Memory B cell (primary cell): ENCODE data around the gene RANBP9.
A peak's percentile ranks its signal among the peaks of the same experiment; 100 is the strongest.

ENCODE experiments used
- ATAC-seq: fragments of 150-1000 bp; cut with Tn5 transposase; 2 replicates; pipeline ENCODE4 v1.10.0; 2021; ENCODE audit warnings: low read depth, mild to moderate bottlenecking, moderate library complexity
- DNase-seq, 2 donors: peaks; one replicate each; pipeline ENCODE4 v3.0.0; 2022; ENCODE audit warnings: low spot score in 2 of 2
- H3K27ac Mint-ChIP-seq: one replicate; pipeline ENCODE4 v1.8.0; 2022; ENCODE audit warnings: mild to moderate bottlenecking, moderate library complexity, mixed read lengths
- H3K27me3 Mint-ChIP-seq: one replicate; pipeline ENCODE4 v1.8.0; 2022; ENCODE audit warnings: mixed read lengths
- H3K36me3 Mint-ChIP-seq: one replicate; pipeline ENCODE4 v1.8.0; 2022; ENCODE audit warnings: mild to moderate bottlenecking, mixed read lengths
- H3K4me1 Mint-ChIP-seq: one replicate; pipeline ENCODE4 v1.8.0; 2022; ENCODE audit warnings: mixed read lengths
- H3K4me3 Mint-ChIP-seq: one replicate; pipeline ENCODE4 v1.8.0; 2022; ENCODE audit warnings: mild to moderate bottlenecking, moderate library complexity, mixed read lengths
- H3K9me3 Mint-ChIP-seq: one replicate; pipeline ENCODE4 v1.8.0; 2022; ENCODE audit warnings: mixed read lengths

Gene RANBP9

GRCh38 chr6:13698715-13699114, 12.9 kb downstream of the RANBP9 start:
- peaks cover 40% of the 10 kb centered on the region for H3K4me1 Mint-ChIP-seq
- H3K4me3 Mint-ChIP-seq, result no peak overlapping the region
- no peak overlapping the region for H3K27ac Mint-ChIP-seq
- H3K36me3 Mint-ChIP-seq, result peaks cover 17% of the 10 kb centered on the region
- DNase-seq, result no peak
- no peak for ATAC-seq
- H3K27me3 Mint-ChIP-seq, result no peaks in the 10 kb centered on the region
- no peaks in the 10 kb centered on the region for H3K9me3 Mint-ChIP-seq

- H3K27me3 Mint-ChIP-seq, result no peaks in the 10 kb centered on the region
- DNase-seq (no peak), ATAC-seq (no peak)
- H3K9me3 Mint-ChIP-seq, result no peaks in the 10 kb centered on the region
- H3K4me3 Mint-ChIP-seq, result no peak overlapping the region
- H3K27ac Mint-ChIP-seq, result no peak overlapping the region
- peaks cover 20% of the 10 kb centered on the region for H3K36me3 Mint-ChIP-seq
- peaks cover 43% of the 10 kb centered on the region for H3K4me1 Mint-ChIP-seq
These were observed 13.8 kb downstream of the RANBP9 start for GRCh38 chr6:13697857-13698256.

- Mint-ChIP-seq H3K27ac (no peak overlapping the region), H3K4me1 (peaks cover 37% of the 10 kb centered on the region), H3K27me3 (no peaks in the 10 kb centered on the region), H3K36me3 (peaks cover 18% of the 10 kb centered on the region), H3K9me3 (no peaks in the 10 kb centered on the region), H3K4me3 (no peak overlapping the region)
- ATAC-seq (no peak), DNase-seq (no peak)
These were observed 15.4 kb downstream of the RANBP9 start for GRCh38 chr6:13696226-13696625.

- no peaks in the 10 kb centered on the region for H3K9me3 Mint-ChIP-seq
- peaks cover 18% of the 10 kb centered on the region for H3K36me3 Mint-ChIP-seq
- peaks cover 29% of the 10 kb centered on the region for H3K4me1 Mint-ChIP-seq
- no peak overlapping the region for H3K4me3 Mint-ChIP-seq
- ATAC-seq (no peak), DNase-seq (no peak)
- H3K27ac Mint-ChIP-seq, result no peak overlapping the region
- no peaks in the 10 kb centered on the region for H3K27me3 Mint-ChIP-seq
These were observed 16.4 kb downstream of the RANBP9 start for GRCh38 chr6:13695252-13695651.

- Mint-ChIP-seq H3K36me3 (peaks cover 22% of the 10 kb centered on the region), H3K4me1 (peaks cover 29% of the 10 kb centered on the region), H3K27me3 (no peaks in the 10 kb centered on the region), H3K27ac (no peak overlapping the region), H3K4me3 (no peak overlapping the region), H3K9me3 (no peaks in the 10 kb centered on the region)
- no peak for DNase-seq
- ATAC-seq, result no peak
These were observed 17.1 kb downstream of the RANBP9 start for GRCh38 chr6:13694562-13694961.

- H3K9me3 Mint-ChIP-seq, result no peaks in the 10 kb centered on the region
- H3K27me3 Mint-ChIP-seq, result no peaks in the 10 kb centered on the region
- H3K4me1 Mint-ChIP-seq, result peaks cover 33% of the 10 kb centered on the region
- peaks cover 24% of the 10 kb centered on the region for H3K36me3 Mint-ChIP-seq
- DNase-seq (no peak), ATAC-seq (no peak)
- no peak overlapping the region for H3K4me3 Mint-ChIP-seq
- peak overlapping the region; percentile 65 for H3K27ac Mint-ChIP-seq
These were observed 22.0 kb downstream of the RANBP9 start for GRCh38 chr6:13689511-13690256.

- Mint-ChIP-seq H3K9me3 (no peaks in the 10 kb centered on the region), H3K4me1 (peaks cover 39% of the 10 kb centered on the region), H3K27me3 (no peaks in the 10 kb centered on the region), H3K36me3 (peaks cover 19% of the 10 kb centered on the region), H3K27ac (no peak overlapping the region), H3K4me3 (no peak overlapping the region)
- ATAC-seq (no peak), DNase-seq (no peak)
These were observed 22.9 kb downstream of the RANBP9 start for GRCh38 chr6:13688692-13689196.

- Mint-ChIP-seq H3K9me3 (no peaks in the 10 kb centered on the region), H3K27ac (peak overlapping the region; percentile 12), H3K36me3 (peaks cover 17% of the 10 kb centered on the region), H3K27me3 (no peaks in the 10 kb centered on the region), H3K4me3 (no peak overlapping the region), H3K4me1 (peaks cover 39% of the 10 kb centered on the region)
- DNase-seq, result no peak
- ATAC-seq, result no peak
These were observed 23.7 kb downstream of the RANBP9 start for GRCh38 chr6:13687917-13688351.

GRCh38 chr6:13684855-13685254, 26.8 kb downstream of the RANBP9 start:
- no peak for DNase-seq

GRCh38 chr6:13683038-13683437, 28.6 kb downstream of the RANBP9 start:
- no peak for DNase-seq
- no peaks in the 10 kb centered on the region for H3K27me3 Mint-ChIP-seq
- peak overlapping the region; percentile 12 for H3K27ac Mint-ChIP-seq
- H3K4me3 Mint-ChIP-seq, result no peak overlapping the region
- H3K36me3 Mint-ChIP-seq, result peaks cover 27% of the 10 kb centered on the region
- no peak for ATAC-seq
- H3K9me3 Mint-ChIP-seq, result peaks cover 4% of the 10 kb centered on the region
- peaks cover 43% of the 10 kb centered on the region for H3K4me1 Mint-ChIP-seq

More at GRCh38 chr6:13684855-13685254, 26.8 kb downstream of the RANBP9 start:
- ATAC-seq, result no peak
- peaks cover 48% of the 10 kb centered on the region for H3K4me1 Mint-ChIP-seq
- peaks cover 28% of the 10 kb centered on the region for H3K36me3 Mint-ChIP-seq
- no peak overlapping the region for H3K4me3 Mint-ChIP-seq
- H3K27me3 Mint-ChIP-seq, result no peaks in the 10 kb centered on the region
- no peak overlapping the region for H3K27ac Mint-ChIP-seq
- peaks cover 2% of the 10 kb centered on the region for H3K9me3 Mint-ChIP-seq

- ATAC-seq, result no peak
- Mint-ChIP-seq H3K4me3 (no peak overlapping the region), H3K36me3 (peaks cover 25% of the 10 kb centered on the region), H3K9me3 (peaks cover 4% of the 10 kb centered on the region), H3K27ac (no peak overlapping the region), H3K27me3 (no peaks in the 10 kb centered on the region), H3K4me1 (peaks cover 37% of the 10 kb centered on the region)
- DNase-seq, result no peak
These were observed 29.3 kb downstream of the RANBP9 start for GRCh38 chr6:13682346-13682745.

- no peak overlapping the region for H3K27ac Mint-ChIP-seq
- H3K9me3 Mint-ChIP-seq, result peaks cover 9% of the 10 kb centered on the region
- DNase-seq, result no peak
- peak; percentile 56 for ATAC-seq
- H3K4me3 Mint-ChIP-seq, result no peak overlapping the region
- H3K27me3 Mint-ChIP-seq, result no peaks in the 10 kb centered on the region
- peaks cover 31% of the 10 kb centered on the region for H3K4me1 Mint-ChIP-seq
- peaks cover 30% of the 10 kb centered on the region for H3K36me3 Mint-ChIP-seq
These were observed 30.2 kb downstream of the RANBP9 start for GRCh38 chr6:13681305-13682061.

- ATAC-seq, result no peak
These were observed 31.1 kb downstream of the RANBP9 start for GRCh38 chr6:13680448-13680968.

GRCh38 chr6:13679996-13680395, 31.6 kb downstream of the RANBP9 start:
- Mint-ChIP-seq H3K9me3 (peaks cover 11% of the 10 kb centered on the region), H3K27me3 (no peaks in the 10 kb centered on the region), H3K27ac (no peak overlapping the region), H3K4me1 (peaks cover 31% of the 10 kb centered on the region), H3K4me3 (no peak overlapping the region), H3K36me3 (peaks cover 31% of the 10 kb centered on the region)
- DNase-seq (no peak), ATAC-seq (no peak)

More at GRCh38 chr6:13680448-13680968, 31.1 kb downstream of the RANBP9 start:
- peaks cover 31% of the 10 kb centered on the region for H3K4me1 Mint-ChIP-seq
- peaks cover 11% of the 10 kb centered on the region for H3K9me3 Mint-ChIP-seq
- H3K27ac Mint-ChIP-seq, result no peak overlapping the region
- H3K36me3 Mint-ChIP-seq, result peaks cover 30% of the 10 kb centered on the region
- no peak overlapping the region for H3K4me3 Mint-ChIP-seq
- H3K27me3 Mint-ChIP-seq, result no peaks in the 10 kb centered on the region
- DNase-seq, result no peak
